ENCODE measurements around the gene CHML.

CHML gene

DNA sequence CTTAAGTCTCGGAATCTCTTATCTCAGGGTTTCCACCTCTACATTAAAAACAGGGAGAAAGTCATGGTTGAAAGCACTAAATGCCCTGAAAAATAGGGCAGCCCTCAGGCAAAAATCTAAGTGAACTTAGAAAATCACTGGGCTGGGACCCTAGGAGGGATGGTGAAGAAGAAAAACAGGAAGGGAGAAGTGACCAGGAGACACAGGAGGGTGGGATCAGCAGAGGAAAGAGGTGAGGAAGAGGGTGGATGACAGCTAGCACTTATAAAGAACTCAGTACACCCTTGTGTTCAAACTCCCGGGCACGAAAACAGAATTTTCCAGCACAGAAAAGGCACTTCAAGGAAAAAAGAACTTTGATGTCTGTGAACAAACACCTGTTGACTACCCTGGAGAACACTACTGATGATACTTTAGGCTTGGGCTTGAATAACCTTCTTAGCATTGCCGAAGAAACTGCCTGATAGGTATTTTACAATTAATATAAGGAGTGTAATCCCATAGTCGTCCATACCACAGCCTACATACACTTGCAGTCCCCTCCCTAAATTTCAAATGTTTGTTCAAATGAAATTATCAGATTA is 2.0 kb downstream of the CHML start:
- 78 to 79% methylated on average over 3 to 4 of the region's 5 CpGs for WGBS, 2 experiments
- Histone ChIP-seq H3K4me1 (ENCODE audit: control insufficient read depth, insufficient read depth, low read length) (peaks cover 12% of the 10 kb centered on the region), H3K36me3 (ENCODE audit: control insufficient read depth, insufficient read depth, low read length) (peaks cover 8% of the 10 kb centered on the region), H3K4me3 (ENCODE audit: insufficient read depth, low read depth, low read length) (peak overlapping the region; percentile 95), H3K9me3 (ENCODE audit: control insufficient read depth, low read length) (no peaks in the 10 kb centered on the region), H3K27me3 (ENCODE audit: control insufficient read depth, insufficient read depth, low read length, poor library complexity, severe bottlenecking) (no peaks in the 10 kb centered on the region), H3K27ac (ENCODE audit: insufficient read depth, low read depth, low read length, poor library complexity, severe bottlenecking) (no peak overlapping the region)

DNA sequence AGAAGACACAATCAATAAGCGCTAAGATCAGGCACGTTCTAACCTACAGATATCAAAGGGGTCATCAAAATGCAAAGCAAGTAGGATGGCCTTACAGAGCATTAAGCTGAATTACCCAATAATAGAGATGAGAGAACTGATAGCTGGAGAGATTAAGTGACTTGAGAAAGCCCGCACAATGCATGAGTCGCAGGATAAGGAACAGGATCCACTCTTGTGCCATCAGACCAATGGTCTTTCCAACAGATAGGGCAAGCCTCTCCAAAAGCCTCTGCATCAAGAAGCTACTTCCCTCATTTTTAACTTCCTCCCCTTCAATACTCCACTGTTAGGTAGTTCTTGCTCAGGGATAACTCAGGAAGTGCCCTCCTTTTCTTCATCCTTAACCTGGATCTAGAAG is 2.6 kb downstream of the CHML start:
- Histone ChIP-seq H3K27me3 (ENCODE audit: control insufficient read depth, insufficient read depth, low read length, poor library complexity, severe bottlenecking) (no peaks in the 10 kb centered on the region), H3K4me1 (ENCODE audit: control insufficient read depth, insufficient read depth, low read length) (peaks cover 12% of the 10 kb centered on the region), H3K36me3 (ENCODE audit: control insufficient read depth, insufficient read depth, low read length) (peaks cover 8% of the 10 kb centered on the region), H3K27ac (ENCODE audit: insufficient read depth, low read depth, low read length, poor library complexity, severe bottlenecking) (no peak overlapping the region), H3K9me3 (ENCODE audit: control insufficient read depth, low read length) (no peaks in the 10 kb centered on the region), H3K4me3 (ENCODE audit: insufficient read depth, low read depth, low read length) (peak overlapping the region; percentile 95)
- WGBS, 2 experiments: 78 to 88% methylated on average over 4 of the region's 4 CpGs

DNA sequence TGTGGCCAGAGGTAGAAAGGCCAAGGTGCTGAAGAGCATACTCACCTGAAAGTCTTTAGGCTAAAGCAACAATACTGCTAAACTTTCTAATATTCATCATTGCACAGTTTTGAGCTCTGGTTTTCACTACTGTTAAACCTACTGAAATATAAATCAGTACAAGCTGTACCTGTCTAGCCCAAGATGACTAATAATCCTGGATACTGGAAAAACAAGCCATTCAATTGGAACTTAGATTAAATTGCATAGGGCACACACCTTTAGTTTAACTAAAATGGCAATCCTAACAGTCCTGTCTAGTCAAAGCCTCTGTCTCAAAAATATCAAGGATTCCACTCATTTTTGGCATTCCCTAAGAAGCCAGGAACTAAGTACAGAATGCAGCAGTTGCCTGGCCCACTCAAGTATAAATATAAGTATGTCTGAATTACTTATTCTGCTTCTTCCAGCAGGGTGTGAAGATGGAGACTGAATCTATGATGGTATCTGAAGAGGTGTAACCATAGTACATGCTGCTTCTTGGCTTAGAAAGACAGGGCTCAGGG is 3.1 kb downstream of the CHML start:
- Histone ChIP-seq H3K4me1 (ENCODE audit: control insufficient read depth, insufficient read depth, low read length) (peaks cover 12% of the 10 kb centered on the region), H3K27me3 (ENCODE audit: control insufficient read depth, insufficient read depth, low read length, poor library complexity, severe bottlenecking) (no peaks in the 10 kb centered on the region), H3K9me3 (ENCODE audit: control insufficient read depth, low read length) (no peaks in the 10 kb centered on the region), H3K36me3 (ENCODE audit: control insufficient read depth, insufficient read depth, low read length) (peaks cover 12% of the 10 kb centered on the region), H3K27ac (ENCODE audit: insufficient read depth, low read depth, low read length, poor library complexity, severe bottlenecking) (no peak overlapping the region), H3K4me3 (ENCODE audit: insufficient read depth, low read depth, low read length) (no peak overlapping the region)

DNA sequence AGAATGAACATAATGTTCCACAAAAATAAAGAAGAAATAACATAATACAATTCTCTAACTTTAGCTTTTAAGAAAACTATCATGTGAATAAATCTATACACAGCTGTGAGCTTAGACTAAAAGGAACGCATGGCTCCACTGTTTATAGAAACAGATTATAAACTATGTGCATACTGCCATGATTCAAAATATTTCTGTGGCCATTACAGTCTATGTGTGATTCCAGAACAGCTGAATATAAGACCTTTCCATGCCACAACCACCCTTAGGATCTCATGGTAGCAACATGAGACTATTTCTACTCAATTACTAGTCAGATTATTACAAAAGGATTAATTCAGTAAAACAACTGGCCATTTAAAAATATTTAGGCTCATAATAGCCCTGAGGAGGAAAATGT is 3.9 kb downstream of the CHML start:
- H3K27me3 ChIP-seq (ENCODE audit: control insufficient read depth, insufficient read depth, low read length, poor library complexity, severe bottlenecking): no peaks in the 10 kb centered on the region
- no peak overlapping the region for H3K27ac ChIP-seq (ENCODE audit: insufficient read depth, low read depth, low read length, poor library complexity, severe bottlenecking)

DNA sequence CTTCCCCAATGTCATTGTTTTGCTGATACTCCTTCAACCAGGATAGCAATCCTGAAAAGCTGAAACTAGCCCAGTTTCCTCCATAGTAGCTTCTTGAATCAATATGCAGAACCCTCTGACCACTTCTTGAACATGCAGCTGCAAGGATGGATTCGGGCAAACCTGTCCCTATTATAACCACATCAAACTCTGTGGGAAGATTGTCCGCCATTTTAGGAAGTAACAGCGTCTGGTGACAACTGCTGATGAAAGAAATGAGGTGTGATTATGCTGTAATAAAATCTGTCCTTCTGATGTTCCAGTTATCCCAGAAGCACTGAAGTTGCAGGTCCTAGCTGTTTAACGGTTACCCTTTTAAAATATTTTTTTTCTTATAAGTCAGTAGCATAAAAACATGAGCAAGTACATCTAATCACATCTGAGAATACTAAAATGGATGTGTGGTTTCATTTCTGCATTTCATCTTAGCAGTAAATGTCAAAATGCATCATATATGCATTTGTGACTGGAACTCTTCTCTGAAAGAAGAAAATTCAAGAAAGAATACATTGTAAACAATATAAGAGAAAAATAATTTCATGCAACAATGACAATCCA is 4.5 kb downstream of the CHML start:
- H3K9me3 ChIP-seq (ENCODE audit: control insufficient read depth, low read length): no peaks in the 10 kb centered on the region
- 96 to 99% methylated on average over 3 to 4 of the region's 4 CpGs for WGBS, 2 experiments
- H3K27me3 ChIP-seq (ENCODE audit: control insufficient read depth, insufficient read depth, low read length, poor library complexity, severe bottlenecking): no peaks in the 10 kb centered on the region
- H3K36me3 ChIP-seq (ENCODE audit: control insufficient read depth, insufficient read depth, low read length): peaks cover 12% of the 10 kb centered on the region
- H3K4me1 ChIP-seq (ENCODE audit: control insufficient read depth, insufficient read depth, low read length): peaks cover 12% of the 10 kb centered on the region
- H3K4me3 ChIP-seq (ENCODE audit: insufficient read depth, low read depth, low read length): no peak overlapping the region
- H3K27ac ChIP-seq (ENCODE audit: insufficient read depth, low read depth, low read length, poor library complexity, severe bottlenecking): no peak overlapping the region

More for the DNA sequence above, 3.9 kb downstream of the CHML start:
- H3K4me3 ChIP-seq (ENCODE audit: insufficient read depth, low read depth, low read length): no peak overlapping the region
- no peaks in the 10 kb centered on the region for H3K9me3 ChIP-seq (ENCODE audit: control insufficient read depth, low read length)
- H3K36me3 ChIP-seq (ENCODE audit: control insufficient read depth, insufficient read depth, low read length): peaks cover 12% of the 10 kb centered on the region
- 88 to 100% methylated on average over 1 of the region's 1 CpG for WGBS, 2 experiments
- H3K4me1 ChIP-seq (ENCODE audit: control insufficient read depth, insufficient read depth, low read length): peaks cover 12% of the 10 kb centered on the region

DNA sequence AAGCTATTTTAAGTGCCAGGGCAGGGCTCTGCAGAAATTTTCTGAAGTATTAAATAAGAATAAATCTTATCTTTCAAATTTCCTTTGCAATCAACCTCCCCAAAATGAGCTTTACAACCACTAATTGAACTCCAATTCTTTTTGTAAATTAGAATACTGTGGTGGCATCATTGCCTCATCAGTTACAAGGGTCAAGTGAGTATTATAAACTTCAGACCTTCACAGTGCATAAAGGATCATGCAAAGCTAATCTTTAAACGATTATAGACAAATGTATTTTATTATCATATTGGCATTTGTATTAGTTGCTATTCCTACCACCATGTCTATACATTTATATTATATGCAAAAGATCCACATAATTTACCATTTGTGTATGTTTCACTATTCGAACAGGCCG is 7.2 kb downstream of the CHML start:
- Histone ChIP-seq H3K4me3 (ENCODE audit: insufficient read depth, low read depth, low read length) (no peak overlapping the region), H3K27me3 (ENCODE audit: control insufficient read depth, insufficient read depth, low read length, poor library complexity, severe bottlenecking) (no peaks in the 10 kb centered on the region), H3K9me3 (ENCODE audit: control insufficient read depth, low read length) (no peaks in the 10 kb centered on the region), H3K27ac (ENCODE audit: insufficient read depth, low read depth, low read length, poor library complexity, severe bottlenecking) (no peak overlapping the region), H3K36me3 (ENCODE audit: control insufficient read depth, insufficient read depth, low read length) (peaks cover 12% of the 10 kb centered on the region), H3K4me1 (ENCODE audit: control insufficient read depth, insufficient read depth, low read length) (peaks cover 8% of the 10 kb centered on the region)
- WGBS, 2 experiments: 94 to 100% methylated on average over 1 to 3 of the region's 3 CpGs

DNA sequence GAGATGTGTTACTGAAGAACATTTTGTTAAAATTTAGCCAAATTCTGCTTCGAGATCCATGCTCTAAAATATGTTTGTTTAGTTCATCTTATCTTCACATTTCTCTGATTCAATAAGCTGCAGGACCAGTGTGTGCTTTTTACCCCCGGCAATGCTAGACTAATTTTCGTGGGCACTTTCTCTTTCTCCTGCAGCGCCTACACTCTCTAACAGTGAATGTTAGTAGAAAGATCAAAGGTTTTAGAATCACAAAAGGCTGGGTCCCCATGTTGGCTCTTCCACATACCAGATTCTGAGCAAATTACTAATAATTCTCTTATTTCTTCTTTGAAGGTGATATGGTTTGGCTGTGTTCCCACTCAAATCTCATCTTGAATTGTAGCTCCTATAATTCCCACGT is 8.5 kb downstream of the CHML start:
- peaks cover 12% of the 10 kb centered on the region for H3K36me3 ChIP-seq (ENCODE audit: control insufficient read depth, insufficient read depth, low read length)
- no peaks in the 10 kb centered on the region for H3K9me3 ChIP-seq (ENCODE audit: control insufficient read depth, low read length)
- no peaks in the 10 kb centered on the region for H3K4me1 ChIP-seq (ENCODE audit: control insufficient read depth, insufficient read depth, low read length)
- no peak overlapping the region for H3K27ac ChIP-seq (ENCODE audit: insufficient read depth, low read depth, low read length, poor library complexity, severe bottlenecking)
- no peak overlapping the region for H3K4me3 ChIP-seq (ENCODE audit: insufficient read depth, low read depth, low read length)
- no peaks in the 10 kb centered on the region for H3K27me3 ChIP-seq (ENCODE audit: control insufficient read depth, insufficient read depth, low read length, poor library complexity, severe bottlenecking)
- 72 to 78% methylated on average over 5 of the region's 5 CpGs for WGBS, 2 experiments

DNA sequence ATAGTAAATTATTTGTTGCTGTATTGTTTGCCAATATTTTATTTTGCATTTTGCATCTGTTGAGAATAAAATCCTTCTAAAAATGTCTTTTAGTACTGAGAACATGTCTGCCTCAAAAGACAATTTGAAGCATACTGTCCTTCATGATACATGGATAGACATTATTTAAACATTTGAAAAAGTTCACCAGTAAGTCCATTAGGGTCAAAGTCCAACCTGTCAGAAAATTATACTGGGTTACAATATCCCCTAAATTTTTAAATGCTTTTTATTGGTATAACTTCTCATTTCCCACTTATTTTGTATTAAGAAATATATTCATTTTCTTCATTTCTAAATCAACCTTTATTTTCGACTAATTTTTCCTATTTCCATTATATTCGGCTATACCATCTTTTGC is 9.3 kb downstream of the CHML start:
- H3K4me1 ChIP-seq (ENCODE audit: control insufficient read depth, insufficient read depth, low read length): no peaks in the 10 kb centered on the region
- H3K27me3 ChIP-seq (ENCODE audit: control insufficient read depth, insufficient read depth, low read length, poor library complexity, severe bottlenecking): no peaks in the 10 kb centered on the region
- no peaks in the 10 kb centered on the region for H3K9me3 ChIP-seq (ENCODE audit: control insufficient read depth, low read length)
- peaks cover 12% of the 10 kb centered on the region for H3K36me3 ChIP-seq (ENCODE audit: control insufficient read depth, insufficient read depth, low read length)
- 83 to 95% methylated on average over 1 to 2 of the region's 2 CpGs for WGBS, 2 experiments
- no peak overlapping the region for H3K27ac ChIP-seq (ENCODE audit: insufficient read depth, low read depth, low read length, poor library complexity, severe bottlenecking)
- no peak overlapping the region for H3K4me3 ChIP-seq (ENCODE audit: insufficient read depth, low read depth, low read length)

DNA sequence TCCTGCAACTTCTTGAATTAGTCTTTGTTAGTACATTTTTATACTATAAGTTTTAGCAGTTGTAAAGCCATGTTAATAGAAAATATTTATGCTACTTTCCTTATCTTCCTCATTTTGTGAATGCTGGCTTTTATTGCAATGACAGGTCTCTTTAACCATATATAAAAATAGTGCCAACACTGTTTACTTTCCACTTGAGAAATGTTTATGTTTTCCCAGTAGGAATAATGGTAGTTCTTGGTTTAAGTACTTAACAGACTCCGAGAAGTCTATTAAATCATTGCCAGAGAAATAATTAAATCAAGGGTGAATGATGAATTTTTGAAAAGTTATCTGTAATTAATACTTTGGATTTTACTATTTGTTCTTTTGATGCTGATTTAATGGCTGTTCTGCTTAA is 9.7 kb downstream of the CHML start:
- H3K27me3 ChIP-seq (ENCODE audit: control insufficient read depth, insufficient read depth, low read length, poor library complexity, severe bottlenecking): no peaks in the 10 kb centered on the region
- peaks cover 12% of the 10 kb centered on the region for H3K36me3 ChIP-seq (ENCODE audit: control insufficient read depth, insufficient read depth, low read length)
- H3K4me1 ChIP-seq (ENCODE audit: control insufficient read depth, insufficient read depth, low read length): no peaks in the 10 kb centered on the region
- 92 to 100% methylated on average over 1 of the region's 1 CpG for WGBS, 2 experiments
- no peak overlapping the region for H3K27ac ChIP-seq (ENCODE audit: insufficient read depth, low read depth, low read length, poor library complexity, severe bottlenecking)
- H3K4me3 ChIP-seq (ENCODE audit: insufficient read depth, low read depth, low read length): no peak overlapping the region
- no peaks in the 10 kb centered on the region for H3K9me3 ChIP-seq (ENCODE audit: control insufficient read depth, low read length)

DNA sequence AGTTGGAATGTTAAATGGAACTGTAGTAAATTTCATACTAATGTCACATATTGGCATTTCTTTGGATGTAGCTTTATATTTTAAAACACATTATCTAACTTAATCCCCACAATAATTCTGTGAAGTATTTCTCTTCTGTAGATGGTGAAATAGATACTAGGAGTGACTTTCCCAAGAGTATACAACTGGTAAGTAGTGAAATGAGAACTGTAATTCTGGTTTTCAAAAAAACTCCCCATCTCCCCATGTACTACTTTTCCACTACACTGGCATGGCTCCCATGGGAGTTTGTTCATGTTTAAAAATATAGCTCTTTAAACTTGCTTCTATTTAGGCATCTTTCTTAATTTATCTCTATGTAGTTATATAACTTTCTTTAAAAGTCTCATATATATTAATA is 10.2 kb downstream of the CHML start:
- no peak overlapping the region for H3K4me3 ChIP-seq (ENCODE audit: insufficient read depth, low read depth, low read length)
- H3K9me3 ChIP-seq (ENCODE audit: control insufficient read depth, low read length): no peaks in the 10 kb centered on the region
- no peaks in the 10 kb centered on the region for H3K4me1 ChIP-seq (ENCODE audit: control insufficient read depth, insufficient read depth, low read length)
- peaks cover 7% of the 10 kb centered on the region for H3K36me3 ChIP-seq (ENCODE audit: control insufficient read depth, insufficient read depth, low read length)
- H3K27me3 ChIP-seq (ENCODE audit: control insufficient read depth, insufficient read depth, low read length, poor library complexity, severe bottlenecking): no peaks in the 10 kb centered on the region
- H3K27ac ChIP-seq (ENCODE audit: insufficient read depth, low read depth, low read length, poor library complexity, severe bottlenecking): no peak overlapping the region

Measured in ectodermal cell (in vitro differentiated cells).